Astrocyte (in vitro differentiated cells and primary cell): ENCODE measurements around the gene UGT1A7. TPM values are rescaled to one million over a fixed set of nuclear protein-coding genes. Genes with fewer than 3 reads are reported as not detected.

ENCODE experiments used
- DNase-seq: peaks from one replicate; pipeline ENCODE4 v3.0.0-alpha.2; 2010; ENCODE audit warnings: low read depth
- FAIRE-seq: peaks from 2 replicates; lab custom pipeline; 2011; peaks lifted over from hg19 to GRCh38; lab: Jason Lieb, UNC
- H2AFZ ChIP-seq: 2 replicates; pipeline ENCODE4 v1.6.0; 2012; ENCODE audit warnings: low read depth, low read length, inconsistent platforms
- H3K27ac ChIP-seq: 2 replicates; pipeline ENCODE4 v1.5.1; 2011; ENCODE audit warnings: low read depth, low read length, inconsistent platforms
- H3K27me3 ChIP-seq: 2 replicates; pipeline ENCODE4 v1.6.0; 2011; ENCODE audit warnings: low read length, inconsistent platforms; ENCODE audit not compliant: insufficient read depth
- H3K36me3 ChIP-seq: 2 replicates; pipeline ENCODE4 v1.5.1; 2011; ENCODE audit warnings: low read length, inconsistent platforms; ENCODE audit not compliant: insufficient read depth
- H3K4me1 ChIP-seq: 2 replicates; pipeline ENCODE4 v1.5.1; 2011; ENCODE audit warnings: low read length, inconsistent platforms; ENCODE audit not compliant: insufficient read depth
- H3K4me2 ChIP-seq: 2 replicates; pipeline ENCODE4 v1.6.0; 2012; ENCODE audit warnings: low read length, inconsistent platforms
- H3K4me3 ChIP-seq: 2 replicates; pipeline ENCODE4 v1.5.1; 2011; ENCODE audit warnings: low read depth, mild to moderate bottlenecking, low read length, inconsistent platforms; ENCODE audit not compliant: insufficient read depth
- H3K79me2 ChIP-seq: 2 replicates; pipeline ENCODE4 v1.6.0; 2012; ENCODE audit warnings: mild to moderate bottlenecking, low read length, inconsistent platforms; ENCODE audit not compliant: insufficient read depth
- H3K9ac ChIP-seq: 2 replicates; pipeline ENCODE4 v1.6.0; 2012; ENCODE audit warnings: mild to moderate bottlenecking, low read length, inconsistent platforms
- H3K9me3 ChIP-seq: 2 replicates; pipeline ENCODE4 v1.5.1; 2012; ENCODE audit warnings: low read depth, mild to moderate bottlenecking, low read length, inconsistent platforms; ENCODE audit not compliant: insufficient read depth
- H4K20me1 ChIP-seq: 2 replicates; pipeline ENCODE4 v1.6.0; 2012; ENCODE audit warnings: low read length, inconsistent platforms; ENCODE audit not compliant: insufficient read depth
- H3K27ac Mint-ChIP-seq: one replicate; pipeline ENCODE4 v1.8.0; 2021; ENCODE audit warnings: mild to moderate bottlenecking, mixed read lengths; ENCODE audit not compliant: unreplicated experiment
- H3K27me3 Mint-ChIP-seq: one replicate; pipeline ENCODE4 v1.8.0; 2021; ENCODE audit warnings: low read depth, mixed read lengths; ENCODE audit not compliant: unreplicated experiment
- H3K36me3 Mint-ChIP-seq: one replicate; pipeline ENCODE4 v1.8.0; 2021; ENCODE audit warnings: low read depth, mixed read lengths; ENCODE audit not compliant: unreplicated experiment
- H3K4me1 Mint-ChIP-seq: one replicate; pipeline ENCODE4 v1.8.0; 2021; ENCODE audit warnings: low read depth, mixed read lengths; ENCODE audit not compliant: unreplicated experiment
- H3K4me3 Mint-ChIP-seq: one replicate; pipeline ENCODE4 v1.8.0; 2021; ENCODE audit warnings: mild to moderate bottlenecking, moderate library complexity, mixed read lengths; ENCODE audit not compliant: unreplicated experiment
- H3K9me3 Mint-ChIP-seq: one replicate; pipeline ENCODE4 v1.8.0; 2021; ENCODE audit warnings: mild to moderate bottlenecking, mixed read lengths; ENCODE audit not compliant: unreplicated experiment
- EZH2 ChIP-seq: IDR thresholded peaks from 2 replicates; pipeline ENCODE4 v1.6.1; 2012; ENCODE audit warnings: mild to moderate bottlenecking, low read length, inconsistent platforms; ENCODE audit not compliant: insufficient read depth
- total RNA-seq: library from RNA; stranded (reverse); gene quantifications from 2 replicates; pipeline ENCODE4 v1.2.1, GENCODE V29; 2021
- TF ChIP-seq, protein P1 (sequence below): IDR thresholded peaks from 2 replicates; pipeline ENCODE4 v1.5.1; 2011; ENCODE audit warnings: low read depth, mild to moderate bottlenecking, inconsistent platforms, low read length, moderate library complexity; ENCODE audit not compliant: insufficient read depth

UGT1A7 gene
- total RNA-seq, 1 donor from 2014 or later: not detected

DNA sequence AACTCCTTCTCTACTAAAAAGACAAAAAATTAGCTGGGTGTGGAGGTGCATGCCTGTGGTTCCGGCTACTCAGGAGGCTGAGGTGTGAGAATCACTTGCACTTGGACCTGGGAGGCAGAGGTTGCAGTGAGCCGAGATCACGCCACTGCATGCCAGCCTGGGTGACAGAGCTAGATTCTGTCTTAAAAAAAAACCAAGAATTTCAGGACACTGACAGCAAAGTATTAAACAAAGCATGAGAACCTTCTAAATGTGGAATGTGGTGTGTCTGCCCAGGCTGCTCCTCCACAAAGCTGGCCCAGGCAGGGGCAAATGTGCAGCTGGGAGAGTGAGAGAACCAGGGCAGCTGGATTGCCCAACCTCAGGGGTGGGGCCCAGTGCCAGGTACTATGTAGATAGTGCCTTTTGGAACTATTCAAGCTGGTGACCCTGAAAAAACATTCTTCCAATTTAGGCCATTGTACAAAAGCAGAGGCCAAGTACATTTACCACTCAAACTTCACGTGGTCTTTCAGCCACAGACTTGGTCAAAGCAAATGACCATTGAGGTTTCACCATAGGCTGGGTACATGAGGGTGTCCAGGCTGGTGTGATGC, 24.3 kb downstream of the UGT1A7 start:
- no peak overlapping the region for H3K4me3 ChIP-seq
- H3K4me1 Mint-ChIP-seq: peaks cover 7% of the 10 kb centered on the region
- no peak overlapping the region for H3K4me2 ChIP-seq
- H3K9ac ChIP-seq: no peak overlapping the region
- H3K27me3 Mint-ChIP-seq: no peaks in the 10 kb centered on the region
- no peak overlapping the region for H2AFZ ChIP-seq
- no peaks in the 10 kb centered on the region for H4K20me1 ChIP-seq
- FAIRE-seq (no peak), DNase-seq (peak; percentile 29)
- no peaks in the 10 kb centered on the region for H3K9me3 Mint-ChIP-seq
- H3K36me3 ChIP-seq: no peaks in the 10 kb centered on the region
- TF ChIP-seq, protein P1, sequence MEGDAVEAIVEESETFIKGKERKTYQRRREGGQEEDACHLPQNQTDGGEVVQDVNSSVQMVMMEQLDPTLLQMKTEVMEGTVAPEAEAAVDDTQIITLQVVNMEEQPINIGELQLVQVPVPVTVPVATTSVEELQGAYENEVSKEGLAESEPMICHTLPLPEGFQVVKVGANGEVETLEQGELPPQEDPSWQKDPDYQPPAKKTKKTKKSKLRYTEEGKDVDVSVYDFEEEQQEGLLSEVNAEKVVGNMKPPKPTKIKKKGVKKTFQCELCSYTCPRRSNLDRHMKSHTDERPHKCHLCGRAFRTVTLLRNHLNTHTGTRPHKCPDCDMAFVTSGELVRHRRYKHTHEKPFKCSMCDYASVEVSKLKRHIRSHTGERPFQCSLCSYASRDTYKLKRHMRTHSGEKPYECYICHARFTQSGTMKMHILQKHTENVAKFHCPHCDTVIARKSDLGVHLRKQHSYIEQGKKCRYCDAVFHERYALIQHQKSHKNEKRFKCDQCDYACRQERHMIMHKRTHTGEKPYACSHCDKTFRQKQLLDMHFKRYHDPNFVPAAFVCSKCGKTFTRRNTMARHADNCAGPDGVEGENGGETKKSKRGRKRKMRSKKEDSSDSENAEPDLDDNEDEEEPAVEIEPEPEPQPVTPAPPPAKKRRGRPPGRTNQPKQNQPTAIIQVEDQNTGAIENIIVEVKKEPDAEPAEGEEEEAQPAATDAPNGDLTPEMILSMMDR: no peak
- no peak for TF ChIP-seq EZH2
- H3K9me3 ChIP-seq: no peaks in the 10 kb centered on the region
- H3K4me3 Mint-ChIP-seq: no peak overlapping the region
- H3K4me1 ChIP-seq: peaks cover 13% of the 10 kb centered on the region
- no peak overlapping the region for H3K27ac Mint-ChIP-seq
- H3K27ac ChIP-seq: peak overlapping the region; percentile 40
- H3K79me2 ChIP-seq: no peaks in the 10 kb centered on the region
- H3K36me3 Mint-ChIP-seq: no peaks in the 10 kb centered on the region
- H3K27me3 ChIP-seq: no peaks in the 10 kb centered on the region

DNA sequence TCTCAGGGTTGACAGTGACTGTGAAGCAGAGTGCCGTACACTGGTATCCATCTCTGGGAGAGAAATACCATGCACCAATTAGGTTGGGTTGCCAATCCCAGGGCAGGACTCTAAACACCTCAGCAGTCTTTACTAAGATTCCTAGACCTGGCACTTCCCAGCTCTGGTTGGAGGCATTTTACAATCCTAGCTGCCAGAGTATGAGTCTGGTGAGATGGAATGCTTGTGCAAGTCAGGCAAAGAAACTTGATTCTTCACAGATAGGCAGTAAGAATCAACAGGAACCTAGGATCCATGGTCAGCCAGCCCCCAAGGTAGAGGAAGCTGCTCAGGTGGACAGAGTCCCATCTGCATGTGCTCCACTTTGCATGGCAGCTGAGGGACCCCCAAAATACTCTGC, 25.0 kb downstream of the UGT1A7 start:
- Histone ChIP-seq H3K27ac (peak overlapping the region; percentile 40), H4K20me1 (no peaks in the 10 kb centered on the region), H3K79me2 (no peaks in the 10 kb centered on the region), H2AFZ (no peak overlapping the region), H3K9me3 (no peaks in the 10 kb centered on the region), H3K36me3 (no peaks in the 10 kb centered on the region), H3K4me3 (no peak overlapping the region), H3K4me1 (peaks cover 13% of the 10 kb centered on the region), H3K27me3 (no peaks in the 10 kb centered on the region), H3K9ac (no peak overlapping the region), H3K4me2 (no peak overlapping the region)
- TF ChIP-seq, protein P1: no peak
- TF ChIP-seq EZH2: no peak
- H3K4me1 Mint-ChIP-seq: peaks cover 7% of the 10 kb centered on the region
- H3K4me3 Mint-ChIP-seq: no peak overlapping the region
- H3K27ac Mint-ChIP-seq: no peak overlapping the region
- FAIRE-seq (no peak), DNase-seq (peak; percentile 68)
- H3K36me3 Mint-ChIP-seq: no peaks in the 10 kb centered on the region
- no peaks in the 10 kb centered on the region for H3K27me3 Mint-ChIP-seq
- no peaks in the 10 kb centered on the region for H3K9me3 Mint-ChIP-seq

DNA sequence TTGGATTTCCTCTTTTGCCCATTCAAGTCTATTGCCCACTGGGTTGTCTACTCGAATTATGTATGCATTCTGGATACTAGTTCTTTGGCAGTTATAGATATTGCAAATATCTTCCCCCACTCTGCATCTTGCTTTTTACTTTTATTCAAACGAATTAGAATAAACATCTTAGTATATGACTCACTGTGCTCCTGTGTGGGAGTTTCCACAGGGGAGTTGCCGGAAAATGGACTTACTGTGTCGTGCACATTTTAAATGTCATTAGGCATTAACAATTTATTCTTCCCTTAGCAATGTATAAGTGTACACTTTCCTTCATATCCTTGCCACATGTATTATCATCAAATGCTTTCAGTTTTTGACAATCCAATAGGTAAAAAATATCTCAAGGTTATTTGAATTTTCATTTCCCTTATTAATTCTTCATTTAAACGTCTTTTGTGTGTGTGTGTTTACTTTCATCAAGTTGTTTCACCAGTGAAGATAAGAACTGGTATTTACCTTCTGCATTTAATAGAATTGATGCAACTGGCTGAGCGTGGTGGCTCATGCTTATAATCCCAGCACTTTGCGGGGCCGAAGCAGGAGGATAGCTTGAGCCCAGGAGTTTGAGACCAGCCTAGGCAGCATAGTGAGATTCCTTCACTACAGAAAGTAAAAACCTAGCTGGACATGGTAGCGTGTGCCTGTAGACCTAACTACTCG, 26.4 kb downstream of the UGT1A7 start:
- Histone ChIP-seq H3K9ac (no peak overlapping the region), H3K4me3 (no peak overlapping the region), H3K36me3 (no peaks in the 10 kb centered on the region), H3K9me3 (no peaks in the 10 kb centered on the region), H4K20me1 (no peaks in the 10 kb centered on the region), H3K79me2 (no peaks in the 10 kb centered on the region), H3K27ac (no peak overlapping the region), H3K27me3 (no peaks in the 10 kb centered on the region), H3K4me1 (peaks cover 13% of the 10 kb centered on the region), H3K4me2 (peak overlapping the region; percentile 48), H2AFZ (no peak overlapping the region)
- Mint-ChIP-seq H3K4me3 (no peak overlapping the region), H3K36me3 (no peaks in the 10 kb centered on the region), H3K9me3 (no peaks in the 10 kb centered on the region), H3K27ac (no peak overlapping the region), H3K27me3 (peaks cover 6% of the 10 kb centered on the region), H3K4me1 (peaks cover 7% of the 10 kb centered on the region)
- no peak for TF ChIP-seq EZH2
- TF ChIP-seq, protein P1: no peak
- FAIRE-seq (peak; percentile 17), DNase-seq (peak; percentile 59)
